Activated T-cell treated with anti-CD3 and anti-CD28 coated beads, Interleukin-2, amount 50 U/mL, for 48 hours (primary cell): ENCODE data around the gene KLHL26.
"Not testable (repeated sequence)": the region's sequence is repeated elsewhere in the genome, so short reads cannot be mapped to it uniquely, and the experiment has no call there.

Experiments used
- DNase-seq, 2 experiments: peaks; one replicate each; pipeline ENCODE4 v3.0.0-alpha.2; 2020

KLHL26 gene

GRCh38 chr19:18667531-18668251 is 30.9 kb downstream of the KLHL26 start:
- no peak for DNase-seq

- DNase-seq: no peak
Observed at GRCh38 chr19:18668252-18668631, 31.4 kb downstream of the KLHL26 start.

GRCh38 chr19:18668744-18669523 is 32.1 kb downstream of the KLHL26 start:
- DNase-seq: no peak

- DNase-seq: no peak
Observed at GRCh38 chr19:18669524-18669817, 32.6 kb downstream of the KLHL26 start.

GRCh38 chr19:18669883-18670282 is 33.1 kb downstream of the KLHL26 start:
- no peak for DNase-seq

- no peak for DNase-seq
Observed at GRCh38 chr19:18670312-18670711, 33.5 kb downstream of the KLHL26 start.

- DNase-seq: no peak
Observed at GRCh38 chr19:18671303-18672043, 34.6 kb downstream of the KLHL26 start.

GRCh38 chr19:18672044-18672451 is 35.2 kb downstream of the KLHL26 start:
- DNase-seq: no peak

GRCh38 chr19:18672606-18673337 is 35.9 kb downstream of the KLHL26 start:
- no peak for DNase-seq

- DNase-seq: no peak
Observed at GRCh38 chr19:18674616-18675015, 37.8 kb downstream of the KLHL26 start.

GRCh38 chr19:18675779-18676178 is 39.0 kb downstream of the KLHL26 start:
- peak; percentile 41 to 51 for DNase-seq

- DNase-seq: no peak
Observed at GRCh38 chr19:18676692-18677091, 39.9 kb downstream of the KLHL26 start.

GRCh38 chr19:18677156-18677555 is 40.3 kb downstream of the KLHL26 start:
- no peak for DNase-seq

GRCh38 chr19:18680148-18680547 is 43.3 kb downstream of the KLHL26 start:
- DNase-seq: not testable (repeated sequence)

- DNase-seq: no peak
Observed at GRCh38 chr19:18682807-18683108, 45.9 kb downstream of the KLHL26 start.

- peak; percentile 91 to 93 for DNase-seq
Observed at GRCh38 chr19:18683109-18683957, 46.5 kb downstream of the KLHL26 start, which contains the start of gene CRTC1. CRTC1 (plus strand) TSS chr19:18683680; CDS start chr19:18683703, 23 bp downstream.

GRCh38 chr19:18683958-18684641 is 47.3 kb downstream of the KLHL26 start:
- DNase-seq: no peak

GRCh38 chr19:18684642-18684993 is 47.8 kb downstream of the KLHL26 start:
- DNase-seq: no peak

- DNase-seq: no peak
Observed at GRCh38 chr19:18685597-18686190, 48.9 kb downstream of the KLHL26 start.

- no peak for DNase-seq
Observed at GRCh38 chr19:18687740-18688465, 51.1 kb downstream of the KLHL26 start.

- no peak for DNase-seq
Observed at GRCh38 chr19:18696023-18696422, 59.2 kb downstream of the KLHL26 start.
